Activated CD8-positive, alpha-beta memory T cell treated with anti-CD3 and anti-CD28 coated beads, Interleukin-2, amount 50 U/mL, for 1 hour (primary cell): ENCODE results near the gene RABGGTB.
"Not testable (repeated sequence)": the region's sequence is repeated elsewhere in the genome, so short reads cannot be mapped to it uniquely, and the experiment has no call there.

Experiments
- DNase-seq: peaks from one replicate; pipeline ENCODE4 v3.0.0-alpha.2; 2020; ENCODE audit errors: extremely low read depth

The RABGGTB gene

DNA sequence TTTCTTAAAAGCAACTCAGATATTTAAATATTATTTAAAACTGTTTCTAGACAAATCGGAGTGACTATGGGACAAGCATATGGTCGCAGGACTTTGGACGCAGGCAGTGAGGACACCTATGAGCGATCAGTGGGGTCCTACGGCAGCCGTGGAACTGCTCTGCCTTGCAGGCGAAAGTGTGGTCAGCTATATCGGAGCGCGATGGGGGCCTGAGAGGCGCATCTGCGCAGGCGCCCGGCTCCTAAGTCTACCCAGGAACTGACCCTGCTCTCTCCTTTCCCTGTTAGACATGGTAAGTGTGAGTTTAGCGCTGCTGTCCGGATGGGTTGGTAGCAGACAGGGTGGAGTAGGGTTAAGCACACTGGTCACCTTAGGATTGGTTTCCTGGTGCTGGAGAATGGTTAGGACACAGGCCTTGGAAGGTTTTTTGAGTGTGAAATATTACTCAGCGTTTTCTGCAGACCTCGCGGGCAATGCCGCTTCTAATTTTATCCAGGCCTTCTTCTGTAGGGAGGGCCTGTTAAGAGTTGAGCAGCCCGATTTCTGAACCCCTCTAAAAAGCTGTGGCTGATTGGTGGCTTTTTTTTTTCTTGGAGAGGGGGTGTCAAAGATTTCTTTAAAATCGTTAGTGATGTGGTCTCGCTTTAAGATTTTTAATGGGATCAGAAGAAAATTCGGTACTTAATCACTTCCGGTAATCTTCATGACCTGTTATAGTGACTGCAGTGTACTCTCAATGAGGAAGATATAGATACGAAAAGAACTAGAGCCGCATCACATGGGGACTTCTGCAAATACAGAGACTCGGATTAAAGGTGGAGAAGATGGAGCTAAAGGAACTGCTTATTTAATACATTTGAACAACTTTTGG, at the start of gene RABGGTB:
Gene RABGGTB (plus strand): TSS at position 274 of the 871 bp plus-strand sequence. CDS start 16 bp downstream, at position 290.
- peak; percentile 81 for DNase-seq

- no peak for DNase-seq
Measured at GRCh38 chr1:75742047-75742625, 43.9 kb upstream of the RABGGTB start.

- DNase-seq: no peak
Measured at GRCh38 chr1:75745276-75745675, 40.8 kb upstream of the RABGGTB start.

DNA sequence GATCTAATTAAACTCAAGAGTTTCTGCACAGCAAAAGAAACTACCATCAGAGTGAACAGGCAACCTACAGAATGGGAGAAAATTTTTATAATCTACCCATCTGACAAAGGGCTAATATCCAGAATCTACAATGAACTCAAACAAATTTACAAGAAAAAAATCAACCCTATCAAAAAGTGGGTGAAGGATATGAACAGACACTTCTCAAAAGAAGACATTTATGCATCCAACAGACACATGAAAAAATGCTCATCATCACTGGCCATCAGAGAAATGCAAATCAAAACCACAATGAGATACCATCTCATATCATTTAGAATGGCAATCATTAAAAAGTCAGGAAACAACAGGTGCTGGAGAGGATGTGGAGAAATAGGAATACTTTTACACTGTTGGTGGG, 28.8 kb upstream of the RABGGTB start:
- not testable (repeated sequence) for DNase-seq

DNA sequence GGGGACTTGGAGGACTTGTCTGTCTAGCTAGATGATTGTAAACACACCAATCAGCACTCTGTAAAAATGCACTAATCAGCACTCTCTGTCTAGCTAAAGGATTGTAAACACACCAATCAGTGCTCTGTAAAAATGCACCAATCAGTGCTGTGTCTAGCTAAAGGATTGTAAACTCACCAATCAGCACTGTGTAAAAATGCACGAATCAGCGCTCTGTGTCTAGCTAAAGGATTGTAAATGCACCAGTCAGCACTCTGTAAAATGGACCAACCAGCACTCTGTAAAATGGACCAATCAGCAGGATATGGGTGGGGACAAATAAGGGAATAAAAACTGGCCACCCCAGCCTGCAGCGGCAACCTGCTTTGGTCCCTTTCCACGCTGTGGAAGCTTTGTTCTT, 27.5 kb upstream of the RABGGTB start:
- not testable (repeated sequence) for DNase-seq

GRCh38 chr1:75764057-75764655, 21.9 kb upstream of the RABGGTB start:
- DNase-seq: no peak

DNA sequence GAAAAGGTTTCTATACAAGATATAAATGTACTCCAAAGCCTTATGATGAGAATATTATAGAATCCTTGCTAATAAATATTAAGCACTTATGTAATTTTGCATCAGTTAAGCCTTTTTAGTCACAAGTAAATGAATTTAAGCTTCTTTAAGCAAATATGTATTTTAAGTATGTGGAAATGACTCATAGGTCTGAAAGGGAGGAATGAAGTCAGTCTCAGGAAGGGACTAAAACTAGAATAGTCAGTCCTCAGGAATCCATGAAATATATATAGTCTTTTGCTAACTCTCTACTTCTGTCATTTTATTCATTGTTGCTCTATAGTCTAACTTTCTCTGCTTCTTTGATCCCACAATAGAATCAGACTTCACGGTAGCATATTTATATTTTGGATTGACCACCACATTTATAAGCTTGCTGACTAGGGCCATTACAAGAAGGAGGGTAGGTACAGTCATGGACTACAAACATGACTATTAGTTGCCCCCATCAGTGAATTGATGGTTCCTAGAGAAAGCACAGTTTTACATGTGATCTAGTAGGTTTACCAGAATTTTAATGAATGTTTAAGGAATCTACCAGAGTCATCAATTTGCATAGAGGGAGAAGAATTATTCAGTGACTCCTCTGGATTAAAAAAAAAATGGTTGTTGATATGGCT, 20.2 kb upstream of the RABGGTB start:
- no peak for DNase-seq

GRCh38 chr1:75768016-75768415, 18.0 kb upstream of the RABGGTB start:
- no peak for DNase-seq

GRCh38 chr1:75770761-75771160, 15.3 kb upstream of the RABGGTB start:
- DNase-seq: no peak

DNA sequence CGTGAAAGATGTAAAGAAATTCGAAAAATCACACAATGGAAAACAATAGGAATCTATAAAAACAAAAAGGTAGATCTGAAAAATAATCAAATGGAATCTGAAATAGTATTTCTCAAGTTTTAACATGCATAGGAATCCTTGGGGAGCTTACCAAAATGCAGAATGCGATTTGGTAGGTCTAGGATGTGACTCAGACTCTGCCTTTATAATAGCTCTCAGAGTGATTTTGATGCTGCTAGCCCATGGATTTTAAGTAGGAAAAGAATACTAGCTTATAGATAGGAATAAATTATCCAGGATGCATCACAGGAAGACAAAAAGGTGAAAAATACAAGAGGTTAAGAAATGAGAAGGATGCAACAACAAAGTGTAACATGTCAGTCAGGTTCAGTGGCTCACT, 14.1 kb upstream of the RABGGTB start:
- no peak for DNase-seq

DNA sequence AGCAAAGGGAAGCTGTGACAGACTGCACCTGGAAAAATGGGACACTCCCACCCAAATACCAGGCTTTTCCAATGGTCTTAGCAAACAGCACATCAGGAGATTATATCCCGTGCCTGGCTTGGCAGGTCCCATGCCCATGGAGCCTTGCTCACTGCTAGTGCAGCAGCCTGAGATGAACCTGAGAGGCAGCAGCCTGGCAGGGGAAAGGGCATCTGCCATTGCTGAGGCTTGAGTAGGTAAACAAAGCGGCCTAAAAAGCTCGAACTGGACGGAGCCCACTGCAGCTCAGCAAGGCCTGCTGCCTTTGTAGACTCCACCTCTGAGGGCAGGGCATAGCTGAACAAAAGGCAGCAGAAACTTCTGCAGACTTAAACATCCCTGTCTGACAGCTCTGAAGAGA, 8.2 kb upstream of the RABGGTB start:
- not testable (repeated sequence) for DNase-seq

DNA sequence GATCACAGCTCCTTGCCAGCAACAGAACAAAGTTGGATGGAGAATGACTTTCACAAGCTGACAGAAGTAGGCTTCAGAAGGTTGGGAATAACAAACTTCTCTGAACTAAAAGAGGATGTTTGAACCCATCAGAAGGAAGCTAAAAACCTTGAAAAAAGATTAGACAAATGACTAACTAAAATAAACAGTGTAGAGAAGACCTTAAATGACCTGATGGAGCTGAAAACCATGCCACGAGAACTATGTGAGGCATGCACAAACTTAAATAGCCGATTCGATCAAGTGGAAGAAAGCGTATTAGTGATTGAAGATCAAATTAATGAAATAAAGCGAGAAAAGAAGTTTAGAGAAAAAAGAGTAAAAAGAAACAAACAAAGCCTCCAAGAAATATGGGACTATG, 7.4 kb upstream of the RABGGTB start:
- not testable (repeated sequence) for DNase-seq

GRCh38 chr1:75780183-75780582, 5.9 kb upstream of the RABGGTB start:
- not testable (repeated sequence) for DNase-seq

GRCh38 chr1:75783920-75784319, 2.1 kb upstream of the RABGGTB start:
- not testable (repeated sequence) for DNase-seq

DNA sequence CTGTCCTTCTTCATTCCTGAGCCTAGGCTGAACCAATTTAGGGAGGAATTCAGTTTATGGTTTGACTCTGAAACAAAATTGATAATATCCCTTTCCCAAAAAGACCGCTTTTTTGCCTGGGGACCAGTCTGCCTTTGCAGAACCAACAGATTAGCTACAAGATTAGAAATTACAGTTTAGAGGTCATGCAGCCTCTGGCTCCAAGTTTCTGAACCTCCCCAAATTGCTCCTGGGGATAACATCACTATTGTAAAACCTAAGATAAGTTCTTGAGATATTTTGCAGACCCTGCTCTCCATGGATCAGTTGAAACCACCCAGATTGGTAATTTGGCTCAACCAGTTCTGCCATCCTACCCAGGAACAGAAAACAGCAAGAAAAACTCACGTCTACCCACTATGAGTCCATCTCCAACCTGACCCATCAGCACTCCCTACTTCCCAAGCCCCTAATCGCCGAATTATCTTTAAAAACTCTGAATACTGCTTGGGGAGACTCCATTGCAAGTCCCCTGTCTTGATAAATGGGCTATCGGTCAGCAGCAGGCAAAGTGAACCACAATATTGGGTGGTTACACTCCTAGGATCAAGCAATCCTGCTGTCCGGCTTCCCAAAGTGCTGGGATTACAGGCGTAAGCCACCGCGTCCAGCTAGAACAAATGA, 605 bp upstream of the RABGGTB start:
- no peak for DNase-seq

- no peak for DNase-seq
Measured at GRCh38 chr1:75786901-75787493, 941 bp downstream of the RABGGTB start.

DNA sequence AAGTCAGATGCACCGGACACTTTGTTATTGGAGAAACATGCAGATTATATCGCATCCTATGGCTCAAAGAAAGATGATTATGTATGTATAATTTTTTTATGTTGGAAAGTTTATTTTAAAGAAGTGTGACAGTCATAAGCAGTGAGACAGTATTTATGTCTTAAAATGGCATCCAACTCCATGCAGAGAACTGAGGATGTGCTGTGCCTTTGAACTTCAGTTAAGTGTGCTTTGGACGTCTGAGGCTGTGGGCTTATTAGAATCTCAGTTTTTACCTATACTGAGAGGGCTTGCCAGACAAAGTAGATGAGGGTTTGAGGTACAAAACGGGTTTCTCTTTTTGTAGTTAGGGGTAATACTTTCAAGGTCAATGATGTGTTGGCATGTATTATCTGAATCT, 1.5 kb downstream of the RABGGTB start:
- DNase-seq: no peak

DNA sequence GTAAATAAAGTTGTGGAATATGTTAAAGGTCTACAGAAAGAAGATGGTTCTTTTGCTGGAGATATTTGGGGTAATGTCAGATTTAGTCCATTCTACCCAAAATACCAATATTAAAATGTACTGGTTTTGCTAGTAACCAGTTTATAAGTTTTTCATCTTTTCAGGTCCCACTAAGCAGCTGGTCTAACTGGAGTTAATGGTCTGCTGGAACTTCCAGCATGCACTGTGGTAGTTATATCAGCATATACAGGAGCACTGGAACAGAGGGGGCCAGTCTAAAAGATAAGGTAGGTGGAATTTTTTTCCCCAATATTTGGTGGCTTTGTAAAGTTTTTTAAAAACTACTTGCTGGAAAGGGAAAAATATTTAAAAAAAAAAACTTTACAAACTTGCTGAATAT, 3.9 kb downstream of the RABGGTB start:
- no peak for DNase-seq

- DNase-seq: no peak
Measured at GRCh38 chr1:75791022-75791421, 5.0 kb downstream of the RABGGTB start.

DNA sequence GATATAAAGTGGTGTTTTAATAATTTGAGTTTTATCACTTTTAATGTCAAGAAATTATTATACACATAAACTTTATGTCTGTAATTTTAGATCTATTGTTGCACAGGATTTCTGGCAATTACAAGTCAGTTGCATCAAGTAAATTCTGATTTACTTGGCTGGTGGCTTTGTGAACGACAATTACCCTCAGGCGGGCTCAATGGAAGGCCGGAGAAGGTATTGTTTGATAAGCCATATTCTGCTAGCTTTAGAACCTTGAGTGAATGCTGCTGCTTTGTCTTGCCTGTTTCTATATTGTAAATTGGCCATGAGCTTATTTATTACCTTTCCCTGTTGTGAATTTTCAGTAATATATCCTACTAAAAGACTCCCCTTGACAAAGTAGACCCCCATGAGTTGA, 6.0 kb downstream of the RABGGTB start:
- DNase-seq: no peak

DNA sequence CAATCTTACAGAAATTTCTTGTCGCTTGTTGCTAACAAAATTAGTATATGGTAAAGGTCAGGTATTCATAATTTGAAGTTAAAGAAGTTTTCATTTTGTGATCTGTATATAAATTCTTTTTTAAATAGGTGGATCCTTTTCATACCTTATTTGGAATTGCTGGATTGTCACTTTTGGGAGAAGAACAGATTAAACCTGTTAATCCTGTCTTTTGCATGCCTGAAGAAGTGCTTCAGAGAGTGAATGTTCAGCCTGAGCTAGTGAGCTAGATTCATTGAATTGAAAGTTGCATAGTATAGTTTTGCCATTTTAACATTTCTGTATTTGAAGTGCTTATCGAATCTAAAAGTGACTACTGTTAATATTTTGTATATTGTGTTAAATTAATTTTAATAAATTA, 8.3 kb downstream of the RABGGTB start:
- DNase-seq: no peak
